Measurements from ENCODE around the gene DTNB.
"Not testable (repeated sequence)": the region's sequence is repeated elsewhere in the genome, so short reads cannot be mapped to it uniquely, and the experiment has no call there.

The DTNB gene

GRCh38 chr2:25677877-25678276, 4.5 kb upstream of the DTNB start:
- DNase-seq, result no peak

- DNase-seq, result no peak
Observed at GRCh38 chr2:25674077-25674362, 643 bp upstream of the DTNB start.

GRCh38 chr2:25672494-25673299, 680 bp downstream of the DTNB start:
- peak; percentile 67 to 72 for DNase-seq

- DNase-seq, result no peak
Observed at GRCh38 chr2:25671622-25672021, 1.8 kb downstream of the DTNB start.

GRCh38 chr2:25669520-25669919, 3.9 kb downstream of the DTNB start:
- no peak for DNase-seq

GRCh38 chr2:25666218-25666617, 7.2 kb downstream of the DTNB start:
- DNase-seq, result no peak

- DNase-seq, result not testable (repeated sequence)
Observed at GRCh38 chr2:25665429-25665828, 7.9 kb downstream of the DTNB start.

GRCh38 chr2:25664965-25665307, 8.4 kb downstream of the DTNB start:
- DNase-seq, result no peak

- peak; percentile 5 to 8 for DNase-seq
Observed at GRCh38 chr2:25664183-25664964, 9.0 kb downstream of the DTNB start.

- no peak for DNase-seq
Observed at GRCh38 chr2:25655316-25655715, 18.1 kb downstream of the DTNB start.

- no peak for DNase-seq
Observed at GRCh38 chr2:25654801-25655200, 18.6 kb downstream of the DTNB start.

- DNase-seq, result no peak
Observed at GRCh38 chr2:25651782-25652455, 21.5 kb downstream of the DTNB start.

GRCh38 chr2:25651066-25651465, 22.3 kb downstream of the DTNB start:
- DNase-seq, result no peak

GRCh38 chr2:25650256-25650655, 23.1 kb downstream of the DTNB start:
- no peak for DNase-seq

GRCh38 chr2:25649786-25650185, 23.6 kb downstream of the DTNB start:
- DNase-seq, result no peak

GRCh38 chr2:25642298-25642697, 31.1 kb downstream of the DTNB start:
- DNase-seq, result no peak

- DNase-seq, result no peak
Observed at GRCh38 chr2:25639696-25640095, 33.7 kb downstream of the DTNB start.

GRCh38 chr2:25639131-25639530, 34.2 kb downstream of the DTNB start:
- no peak for DNase-seq

- DNase-seq, result no peak
Observed at GRCh38 chr2:25635797-25636196, 37.6 kb downstream of the DTNB start.

- not testable (repeated sequence) for DNase-seq
Observed at GRCh38 chr2:25633801-25634200, 39.6 kb downstream of the DTNB start.

GRCh38 chr2:25632396-25632795, 41.0 kb downstream of the DTNB start:
- DNase-seq, result no peak

- no peak for DNase-seq
Observed at GRCh38 chr2:25624635-25625034, 48.7 kb downstream of the DTNB start.

- DNase-seq, result no peak
Observed at GRCh38 chr2:25623361-25623760, 50.0 kb downstream of the DTNB start.

GRCh38 chr2:25620711-25621110, 52.7 kb downstream of the DTNB start:
- no peak for DNase-seq
